Fibroblast of upper back skin (primary cell): ENCODE measurements around the gene C12orf56.

Experiments
- DNase-seq: peaks from one replicate; pipeline ENCODE4 v3.0.0-alpha.2; 2013

C12orf56 gene

GRCh38 chr12:64390275-64390851 is at the start of gene C12orf56:
TSS of gene C12orf56 (minus strand) at chr12:64390758. CDS start at chr12:64390565, 193 bp downstream.
- DNase-seq: peak; percentile 19

DNA sequence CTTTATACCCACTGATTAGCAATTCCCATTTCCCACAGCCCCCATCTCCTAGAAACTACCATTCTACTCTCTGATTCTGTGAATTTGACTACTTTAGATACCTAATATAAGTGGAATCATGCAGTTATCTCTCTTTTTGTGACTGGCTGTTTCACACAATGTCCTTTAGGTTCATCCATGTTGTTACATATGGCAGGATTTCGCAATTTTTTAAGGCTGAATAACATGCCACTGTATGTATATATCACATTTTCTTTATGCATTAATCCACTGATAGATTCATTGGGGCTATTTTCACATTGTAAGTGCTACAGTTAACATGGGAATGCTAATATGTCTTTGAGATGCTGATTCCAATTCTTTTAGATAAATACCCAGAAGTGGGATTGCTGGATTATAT is 49.5 kb upstream of the C12orf56 start:
- no peak for DNase-seq

GRCh38 chr12:64433915-64434314 is 43.4 kb upstream of the C12orf56 start:
- DNase-seq: no peak

GRCh38 chr12:64431791-64432190 is 41.2 kb upstream of the C12orf56 start:
- DNase-seq: peak; percentile 36

DNA sequence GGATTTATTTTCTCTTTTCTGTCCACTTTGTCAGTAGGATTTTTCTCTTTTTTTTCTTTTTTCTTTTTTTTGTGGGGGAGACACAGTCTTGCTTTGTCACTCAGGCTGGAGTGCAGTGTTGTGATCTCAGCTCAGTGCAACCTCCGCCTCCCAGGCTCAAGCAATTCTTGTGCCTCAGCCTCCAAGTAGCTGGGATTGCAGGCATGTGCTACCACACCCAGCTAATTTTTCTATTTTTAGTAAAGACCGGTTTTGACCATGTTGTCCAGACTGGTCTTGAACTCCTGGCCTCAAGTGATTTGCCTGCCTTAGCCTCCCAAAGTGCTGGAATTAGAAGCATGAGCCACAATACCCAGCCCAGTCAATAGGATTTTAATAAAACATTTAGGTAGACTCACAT is 40.3 kb upstream of the C12orf56 start:
- DNase-seq: no peak

DNA sequence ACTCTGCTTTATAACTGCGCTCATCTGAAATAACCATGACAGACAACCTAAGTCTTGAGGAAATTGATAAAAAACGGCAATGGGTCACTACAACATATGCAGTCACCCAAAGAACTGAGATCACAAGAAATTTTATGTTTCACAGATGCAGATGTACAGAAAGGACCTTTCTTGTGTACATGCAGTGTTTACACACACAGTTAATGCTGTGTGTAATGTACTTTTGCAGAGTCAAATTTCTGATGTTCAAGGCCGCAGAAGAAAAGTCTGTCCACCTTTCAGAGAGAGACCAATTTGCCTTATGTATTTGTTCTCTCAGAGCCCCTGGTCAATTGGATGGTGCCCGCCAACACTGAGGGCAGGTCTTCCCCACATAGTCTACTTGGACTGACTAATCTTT is 38.4 kb upstream of the C12orf56 start:
- no peak for DNase-seq

DNA sequence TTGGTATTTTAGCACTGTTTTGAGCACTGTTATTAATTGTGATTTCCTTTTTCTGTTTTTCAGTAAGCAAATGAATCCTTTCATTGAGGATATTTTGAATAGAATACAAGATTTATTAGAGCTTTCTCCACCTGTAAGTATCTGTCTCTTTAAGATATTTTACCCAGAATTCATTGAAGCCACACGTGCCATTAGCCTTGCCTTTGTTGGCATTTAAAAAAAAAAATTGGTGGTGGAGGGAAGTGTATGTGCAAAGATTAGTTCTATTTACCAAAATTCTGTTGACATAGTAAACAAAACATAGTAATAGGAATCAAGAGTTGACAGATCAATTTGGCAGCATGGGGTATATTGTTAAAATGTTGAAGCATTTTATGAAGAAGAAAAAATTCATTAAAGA is 37.4 kb upstream of the C12orf56 start:
- no peak for DNase-seq

- no peak for DNase-seq
Measured at GRCh38 chr12:64419696-64420095, 29.1 kb upstream of the C12orf56 start.

- DNase-seq: no peak
Measured at GRCh38 chr12:64418209-64418608, 27.7 kb upstream of the C12orf56 start.

- no peak for DNase-seq
Measured at GRCh38 chr12:64413884-64414283, 23.3 kb upstream of the C12orf56 start.

DNA sequence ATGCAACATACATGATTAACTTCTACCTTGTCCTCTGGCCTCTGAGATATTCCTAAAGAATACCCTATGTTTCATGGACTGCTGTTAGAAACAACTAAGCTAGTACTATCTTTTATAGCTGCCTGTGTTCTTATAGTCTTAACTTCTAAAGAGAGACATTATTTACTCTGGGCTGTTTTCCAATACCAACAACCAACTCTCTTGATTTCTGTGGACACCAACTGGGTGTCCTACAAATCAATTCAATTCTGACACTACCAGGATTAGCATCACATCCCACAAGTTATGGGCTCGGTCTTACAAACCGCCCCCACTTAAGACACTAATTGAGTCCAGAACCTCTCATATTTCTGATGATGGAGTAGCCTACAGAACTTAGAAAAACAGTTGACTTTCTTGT is 21.9 kb upstream of the C12orf56 start:
- peak; percentile 44 for DNase-seq

GRCh38 chr12:64411427-64411826 is 20.9 kb upstream of the C12orf56 start:
- DNase-seq: no peak

DNA sequence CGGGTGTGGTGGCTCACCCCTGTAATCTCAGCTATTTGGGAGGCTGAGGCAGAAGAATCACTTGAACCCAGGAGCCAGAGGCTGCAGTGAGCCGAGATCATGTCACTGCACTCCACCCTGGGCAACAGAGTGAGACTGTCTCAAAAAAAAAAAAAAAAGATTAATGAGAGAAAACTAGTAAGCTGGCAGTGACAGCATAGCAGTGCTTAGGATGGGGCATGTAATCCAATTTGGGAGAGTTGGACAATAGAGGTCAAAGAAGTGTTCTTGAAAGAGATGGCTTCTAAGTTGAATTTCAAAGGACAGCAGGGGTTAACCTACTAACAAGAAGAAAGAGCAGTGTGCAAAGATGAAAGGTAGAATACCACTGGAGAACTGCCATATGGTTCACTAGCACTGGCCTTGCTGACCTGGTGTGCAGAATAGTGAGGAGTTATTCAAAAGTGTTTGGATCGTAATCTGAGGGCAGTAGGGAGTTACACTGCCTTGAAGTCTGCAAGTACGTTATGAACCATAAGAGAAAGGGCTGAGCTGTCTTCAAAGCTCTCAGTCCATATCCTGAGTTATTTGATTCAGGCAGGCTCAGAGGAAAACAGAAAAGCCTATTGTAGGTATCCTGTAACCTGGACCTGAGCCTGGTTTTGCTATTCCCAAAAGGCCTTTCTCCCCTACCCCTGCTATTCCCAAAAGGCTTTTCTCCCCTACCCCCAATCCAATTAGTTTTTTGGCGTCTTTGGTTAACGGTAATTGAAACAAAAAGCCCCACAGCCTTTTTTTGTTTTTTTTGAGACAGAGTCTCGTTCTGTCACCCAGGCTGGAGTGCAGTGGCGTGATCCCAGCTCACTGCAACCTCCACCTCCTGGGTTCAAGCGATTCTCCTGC is 17.0 kb upstream of the C12orf56 start:
- no peak for DNase-seq

- DNase-seq: peak; percentile 97
Measured at GRCh38 chr12:64404470-64405256, 14.1 kb upstream of the C12orf56 start.

- DNase-seq: peak; percentile 98
Measured at GRCh38 chr12:64403707-64404469, 13.3 kb upstream of the C12orf56 start, which contains the start of gene XPOT. TSS of gene XPOT (plus strand) at chr12:64404392. CDS start at chr12:64410036, 5,644 bp downstream.

- DNase-seq: no peak
Measured at GRCh38 chr12:64402181-64402580, 11.6 kb upstream of the C12orf56 start.

DNA sequence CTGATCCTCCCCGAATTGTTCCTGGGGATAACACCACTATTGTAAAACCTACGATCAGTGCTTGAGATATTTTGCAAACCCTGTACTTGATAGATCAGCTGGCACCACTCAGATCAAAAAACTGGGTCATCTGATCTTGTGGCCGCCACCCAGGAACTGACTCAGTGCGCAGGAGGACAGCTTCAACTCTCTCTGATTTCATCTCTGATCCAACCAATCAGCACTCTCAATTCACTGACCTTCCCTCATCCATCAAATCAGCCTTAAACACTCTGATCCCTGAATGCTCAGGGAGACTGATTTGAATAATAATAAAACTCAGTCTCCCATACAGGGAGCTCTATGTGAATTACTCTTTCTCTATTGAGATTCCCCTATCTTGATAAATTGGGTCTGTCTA is 9.5 kb upstream of the C12orf56 start:
- peak; percentile 38 for DNase-seq

GRCh38 chr12:64395739-64396138 is 5.2 kb upstream of the C12orf56 start:
- DNase-seq: no peak

GRCh38 chr12:64392221-64392620 is 1.7 kb upstream of the C12orf56 start:
- DNase-seq: peak; percentile 41

GRCh38 chr12:64389154-64389553 is 1.4 kb downstream of the C12orf56 start:
- DNase-seq: no peak

DNA sequence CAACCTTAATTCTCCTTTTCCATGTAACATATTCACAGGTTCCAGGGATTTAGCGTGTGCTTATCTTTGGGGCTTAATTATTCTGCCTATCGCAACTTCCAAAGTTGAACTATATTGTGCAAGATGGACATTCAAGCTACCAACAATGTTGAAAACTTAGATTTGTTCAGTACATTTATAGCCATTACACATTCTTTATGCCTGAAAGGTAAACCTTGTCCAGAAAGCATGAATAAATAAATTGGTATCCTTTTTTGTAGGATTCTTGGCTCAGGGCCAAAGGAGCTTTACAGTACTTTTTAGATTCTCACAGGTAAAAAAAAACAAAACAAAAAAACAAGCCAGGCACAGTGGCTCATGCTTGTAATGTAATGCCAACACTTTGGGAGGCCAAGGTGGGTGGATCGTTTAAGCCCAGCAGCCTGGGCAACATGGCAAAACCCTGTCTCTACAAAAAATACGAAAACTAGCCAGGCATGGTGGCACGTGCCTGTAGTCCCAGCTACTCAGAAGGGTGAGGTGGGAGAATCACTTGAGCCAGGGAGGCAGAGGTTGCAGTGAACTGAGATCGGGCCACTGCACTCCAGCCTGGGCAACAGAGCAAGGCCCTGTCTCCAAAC is 3.3 kb downstream of the C12orf56 start:
- no peak for DNase-seq

GRCh38 chr12:64385468-64385867 is 5.1 kb downstream of the C12orf56 start:
- peak; percentile 34 for DNase-seq
